Activated B cell treated with CpG ODN at 0.5 μM for 24 hours (primary cell): ENCODE measurements around the gene NETO2. TPM values are rescaled to one million over a fixed set of nuclear protein-coding genes. Genes with fewer than 3 reads are reported as not detected.

Experiments used
- ATAC-seq: fragments of 200-7000 bp; cut with Tn5 transposase; one replicate; pipeline ENCODE4 v1.10.0; 2021; ENCODE audit warnings: low read depth, mild to moderate bottlenecking, moderate library complexity
- CTCF ChIA-PET: fragments of 350-600 bp; sonication (Branson Sonifier 250); formaldehyde crosslinking; loops from one replicate; lab custom pipeline; 2021; ENCODE audit warnings: antibody characterized with exemption; lab: Charles Lee
- POLR2A ChIA-PET: fragments of 350-600 bp; sonication (Branson Sonifier 250); formaldehyde crosslinking; loops from one replicate; lab custom pipeline; 2021; ENCODE audit warnings: antibody characterized with exemption; lab: Charles Lee
- DNase-seq: peaks from one replicate; pipeline ENCODE4 v3.0.0; 2022
- H3K27ac Mint-ChIP-seq: one replicate; pipeline ENCODE4 v1.8.0; 2020; ENCODE audit warnings: mixed read lengths
- H3K27me3 Mint-ChIP-seq: one replicate; pipeline ENCODE4 v1.8.0; 2021; ENCODE audit warnings: mixed read lengths
- H3K36me3 Mint-ChIP-seq: one replicate; pipeline ENCODE4 v1.8.0; 2021; ENCODE audit warnings: low read depth, mixed read lengths
- H3K4me1 Mint-ChIP-seq: one replicate; pipeline ENCODE4 v1.8.0; 2021; ENCODE audit warnings: mixed read lengths
- H3K4me3 Mint-ChIP-seq: one replicate; pipeline ENCODE4 v1.8.0; 2020; ENCODE audit warnings: mild to moderate bottlenecking, mixed read lengths
- H3K9me3 Mint-ChIP-seq: one replicate; pipeline ENCODE4 v1.8.0; 2020; ENCODE audit warnings: mixed read lengths
- CTCF ChIP-seq: fragments of 200-600 bp; IDR thresholded peaks from one replicate; pipeline ENCODE4 v1.8.0; 2022; ENCODE audit warnings: antibody characterized with exemption, mild to moderate bottlenecking
- intact Hi-C: fragments of 100-400 bp; cut with micrococcal nuclease; formaldehyde crosslinking; loops from one replicate; pipeline ENCODE4 v1.15.1; 2024
- total RNA-seq: library from RNA; stranded (reverse); gene quantifications from 2 replicates; pipeline ENCODE4 v1.2.3, GENCODE V29; 2022

NETO2 gene
- total RNA-seq, 1 donor from 2014 or later, result 8.8 TPM

DNA sequence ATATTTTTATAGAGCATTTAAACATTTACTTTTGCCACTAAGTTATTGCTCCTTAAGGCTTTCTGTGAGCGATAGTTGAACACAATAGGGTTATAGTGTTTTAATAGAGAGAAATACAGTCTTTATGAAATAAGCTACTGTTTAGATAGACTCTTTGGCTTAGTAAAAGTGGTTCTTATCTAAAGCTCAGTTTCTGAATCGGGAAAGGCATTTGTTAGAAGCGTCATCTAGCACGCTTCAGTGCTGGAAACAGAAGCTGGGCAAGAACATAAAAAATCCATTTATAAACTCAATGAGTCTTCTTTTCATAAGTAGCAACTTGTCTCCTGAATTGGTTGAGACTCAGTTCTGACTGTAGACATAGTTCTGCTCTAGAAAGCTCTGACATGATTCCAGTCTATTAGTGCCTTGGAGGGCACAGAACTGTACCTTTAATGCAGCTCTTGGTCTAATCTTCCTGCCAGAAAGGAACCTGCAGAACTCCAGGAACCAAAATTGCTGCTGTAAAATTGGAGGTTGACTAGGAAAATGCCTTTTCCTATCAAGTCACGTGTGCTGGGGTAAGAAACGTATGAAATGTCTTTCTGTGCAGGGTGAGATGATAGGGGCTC lies 114.9 kb downstream of the NETO2 start:
- Mint-ChIP-seq H3K27me3 (no peaks in the 10 kb centered on the region), H3K4me1 (no peaks in the 10 kb centered on the region), H3K27ac (no peak overlapping the region), H3K4me3 (no peak overlapping the region), H3K9me3 (no peaks in the 10 kb centered on the region), H3K36me3 (no peaks in the 10 kb centered on the region)
- ChIA-PET POLR2A (no interaction called here), CTCF (no interaction called here)
- intact Hi-C loops, result no loop called here
- DNase-seq (no peak), ATAC-seq (no peak)
- TF ChIP-seq CTCF, result no peak

Other genes starting within 250 kb of the NETO2 start
- 54.4 and 57.1 TPM in 2 replicates for gene DNAJA2, start 170.3 kb downstream of the NETO2 start, total RNA-seq